COR-L47 (cell line): ENCODE results near the gene HOXD9.

Experiments
- DNase-seq: peaks from one replicate; lab custom pipeline; 2025; lab: John Stamatoyannopoulos, UW

The HOXD9 gene

GRCh38 chr2:176137906-176138305 is 15.4 kb downstream of the HOXD9 start:
- no peak for DNase-seq

- no peak for DNase-seq
Observed at GRCh38 chr2:176138526-176138922, 16.0 kb downstream of the HOXD9 start.

- no peak for DNase-seq
Observed at GRCh38 chr2:176138923-176139660, 16.6 kb downstream of the HOXD9 start.

- no peak for DNase-seq
Observed at GRCh38 chr2:176139661-176140512, 17.4 kb downstream of the HOXD9 start.

GRCh38 chr2:176140513-176141317 is 18.2 kb downstream of the HOXD9 start:
- peak; percentile 76 for DNase-seq

GRCh38 chr2:176142281-176142680 is 19.8 kb downstream of the HOXD9 start:
- DNase-seq: no peak

- no peak for DNase-seq
Observed at GRCh38 chr2:176145085-176145969, 22.8 kb downstream of the HOXD9 start.

GRCh38 chr2:176146101-176146500 is 23.6 kb downstream of the HOXD9 start:
- no peak for DNase-seq

- no peak for DNase-seq
Observed at GRCh38 chr2:176146645-176147044, 24.1 kb downstream of the HOXD9 start.

- DNase-seq: no peak
Observed at GRCh38 chr2:176147210-176147799, 24.8 kb downstream of the HOXD9 start.

- DNase-seq: no peak
Observed at GRCh38 chr2:176147800-176148496, 25.4 kb downstream of the HOXD9 start.

- DNase-seq: no peak
Observed at GRCh38 chr2:176148751-176149421, 26.4 kb downstream of the HOXD9 start.

- DNase-seq: no peak
Observed at GRCh38 chr2:176149481-176149938, 27.0 kb downstream of the HOXD9 start.

GRCh38 chr2:176149939-176150583 is 27.5 kb downstream of the HOXD9 start:
- DNase-seq: no peak

- no peak for DNase-seq
Observed at GRCh38 chr2:176150584-176151441, 28.3 kb downstream of the HOXD9 start.

- no peak for DNase-seq
Observed at GRCh38 chr2:176151442-176152287, 29.1 kb downstream of the HOXD9 start, which contains the start of gene HOXD4. Gene HOXD4 (plus strand): TSS chr2:176151550. CDS start chr2:176151634, 84 bp downstream.
